HG03045 (cell line): ENCODE data around the gene PIK3C2G.

Experiments
- ATAC-seq: cut with Tn5 transposase; IDR thresholded peaks from one replicate; pipeline ENCODE4 v1.9.1; 2021; ENCODE audit warnings: mild to moderate bottlenecking, moderate library complexity; ENCODE audit not compliant: unreplicated experiment

PIK3C2G gene

GRCh38 chr12:18343708-18344107, 82.4 kb downstream of the PIK3C2G start:
- no peak for ATAC-seq

GRCh38 chr12:18345021-18345735, 83.9 kb downstream of the PIK3C2G start:
- no peak for ATAC-seq

- ATAC-seq, result no peak
Measured at GRCh38 chr12:18352312-18352711, 91.0 kb downstream of the PIK3C2G start.

GRCh38 chr12:18355429-18355828, 94.1 kb downstream of the PIK3C2G start:
- ATAC-seq, result no peak

GRCh38 chr12:18358077-18358476, 96.8 kb downstream of the PIK3C2G start:
- no peak for ATAC-seq

GRCh38 chr12:18358930-18359329, 97.6 kb downstream of the PIK3C2G start:
- ATAC-seq, result no peak

GRCh38 chr12:18361433-18361832, 100.1 kb downstream of the PIK3C2G start:
- ATAC-seq, result no peak

GRCh38 chr12:18363321-18363720, 102.0 kb downstream of the PIK3C2G start:
- ATAC-seq, result no peak

GRCh38 chr12:18368594-18368993, 107.3 kb downstream of the PIK3C2G start:
- ATAC-seq, result no peak

GRCh38 chr12:18373181-18373580, 111.9 kb downstream of the PIK3C2G start:
- no peak for ATAC-seq

GRCh38 chr12:18375131-18375530, 113.8 kb downstream of the PIK3C2G start:
- no peak for ATAC-seq

- ATAC-seq, result no peak
Measured at GRCh38 chr12:18375583-18375982, 114.3 kb downstream of the PIK3C2G start.

- ATAC-seq, result no peak
Measured at GRCh38 chr12:18382236-18382885, 121.0 kb downstream of the PIK3C2G start.

GRCh38 chr12:18383203-18383602, 121.9 kb downstream of the PIK3C2G start:
- no peak for ATAC-seq

- no peak for ATAC-seq
Measured at GRCh38 chr12:18387706-18388105, 126.4 kb downstream of the PIK3C2G start.

- ATAC-seq, result no peak
Measured at GRCh38 chr12:18389820-18390219, 128.5 kb downstream of the PIK3C2G start.

- no peak for ATAC-seq
Measured at GRCh38 chr12:18391151-18391550, 129.8 kb downstream of the PIK3C2G start.

- no peak for ATAC-seq
Measured at GRCh38 chr12:18394742-18395141, 133.4 kb downstream of the PIK3C2G start.

- ATAC-seq, result no peak
Measured at GRCh38 chr12:18400186-18400585, 138.9 kb downstream of the PIK3C2G start.

GRCh38 chr12:18402872-18403611, 141.7 kb downstream of the PIK3C2G start:
- ATAC-seq, result no peak

- ATAC-seq, result no peak
Measured at GRCh38 chr12:18411453-18411852, 150.1 kb downstream of the PIK3C2G start.

- ATAC-seq, result no peak
Measured at GRCh38 chr12:18414671-18415070, 153.4 kb downstream of the PIK3C2G start.
